Measurements from ENCODE around the gene NKX6-1.

Gene NKX6-1

GRCh38 chr4:84477738-84478137 is 21.4 kb downstream of the NKX6-1 start:
- DNase-seq, result no peak

- no peak for DNase-seq
Measured at GRCh38 chr4:84474107-84474506, 25.0 kb downstream of the NKX6-1 start.

GRCh38 chr4:84472154-84472553 is 26.9 kb downstream of the NKX6-1 start:
- no peak for DNase-seq

GRCh38 chr4:84470204-84470785 is 28.8 kb downstream of the NKX6-1 start:
- no peak for DNase-seq

- no peak for DNase-seq
Measured at GRCh38 chr4:84467601-84468000, 31.5 kb downstream of the NKX6-1 start.

- no peak for DNase-seq
Measured at GRCh38 chr4:84459783-84460182, 39.3 kb downstream of the NKX6-1 start.

- no peak for DNase-seq
Measured at GRCh38 chr4:84456157-84456556, 42.9 kb downstream of the NKX6-1 start.

GRCh38 chr4:84455697-84456096 is 43.4 kb downstream of the NKX6-1 start:
- no peak for DNase-seq

- DNase-seq, result no peak
Measured at GRCh38 chr4:84451546-84451945, 47.5 kb downstream of the NKX6-1 start.

GRCh38 chr4:84443523-84443922 is 55.6 kb downstream of the NKX6-1 start:
- no peak for DNase-seq

- no peak for DNase-seq
Measured at GRCh38 chr4:84442778-84443177, 56.3 kb downstream of the NKX6-1 start.
